GM12878 (cell line): ENCODE data around the gene PLEKHA7. TPM values are rescaled to one million over a fixed set of nuclear protein-coding genes. Genes with fewer than 3 reads are reported as not detected.

Source experiments
- ATAC-seq: fragments of 200-7000 bp; cut with Tn5 transposase; 3 replicates; pipeline ENCODE4 v1.9.1; 2020; ENCODE audit warnings: mild to moderate bottlenecking, moderate library complexity
- BruUV-seq: library from RNA; stranded (reverse); fragments of 400-500 nt; replicated peaks from 2 replicates; lab custom pipeline; 2021; lab: Mats Ljungman, UMichigan
- CTCF ChIA-PET: fragments of 300-600 bp; sonication (Branson Sonifier 250); formaldehyde crosslinking; extraction: SDS; loops from one replicate; lab custom pipeline; 2021; ENCODE audit warnings: inconsistent platforms; lab: Yijun Ruan, JAX
- POLR2A ChIA-PET: fragments of 350-600 bp; formaldehyde crosslinking; extraction: SDS; loops from one replicate; lab custom pipeline; 2021; ENCODE audit warnings: inconsistent platforms; lab: Charles Lee
- RAD21 ChIA-PET: fragments of 300-600 bp; sonication (Branson Sonifier 250); formaldehyde crosslinking; loops from one replicate; lab custom pipeline; 2023; ENCODE audit warnings: antibody characterized with exemption; ENCODE audit not compliant: unreplicated experiment; lab: Charles Lee
- SMC1A ChIA-PET: fragments of 300-600 bp; sonication (Branson Sonifier 250); formaldehyde crosslinking; loops from one replicate; lab custom pipeline; 2023; ENCODE audit not compliant: unreplicated experiment, uncharacterized antibody; lab: Charles Lee
- DNase-seq: peaks from one replicate; pipeline ENCODE4 v3.0.0-alpha.2; 2011; ENCODE audit warnings: low read depth, low spot score
- FAIRE-seq: peaks from 3 replicates; lab custom pipeline; 2011; peaks lifted over from hg19 to GRCh38; lab: Jason Lieb, UNC
- H2AFZ ChIP-seq: 2 replicates; pipeline ENCODE4 v1.6.0; 2011; ENCODE audit warnings: low read depth, low read length, control low read depth; ENCODE audit not compliant: control insufficient read depth
- H3K27ac ChIP-seq: 2 replicates; pipeline ENCODE4 v1.5.1; 2011; ENCODE audit warnings: control low read depth; ENCODE audit not compliant: control insufficient read depth, insufficient read depth
- H3K27me3 ChIP-seq, 2 experiments: replicated peaks in 1 of 2; 2 replicates each; pipeline versions ENCODE4 v1.6.0 to v1.6.1; 2011; ENCODE audit warnings: low read length in 1 of 2; ENCODE audit not compliant: control insufficient read depth in 2 of 2, insufficient read depth in 2 of 2
- H3K36me3 ChIP-seq, 2 experiments: 2 replicates each; pipeline ENCODE4 v1.5.1; 2011; ENCODE audit warnings: low read length in 1 of 2; ENCODE audit not compliant: control insufficient read depth in 2 of 2, insufficient read depth in 2 of 2
- H3K4me1 ChIP-seq: 2 replicates; pipeline ENCODE4 v1.6.1; 2011; ENCODE audit warnings: mild to moderate bottlenecking, low read length, moderate library complexity, mixed read lengths; ENCODE audit not compliant: control insufficient read depth, insufficient read depth
- H3K4me2 ChIP-seq: 2 replicates; pipeline ENCODE4 v1.6.0; 2011; ENCODE audit warnings: control low read depth; ENCODE audit not compliant: control insufficient read depth, insufficient read depth
- H3K4me3 ChIP-seq: fragments of 200-600 bp; sonication (generic); 2 replicates; pipeline ENCODE4 v1.5.1; 2016
- H3K79me2 ChIP-seq: 2 replicates; pipeline ENCODE4 v1.6.0; 2011; ENCODE audit warnings: low read length; ENCODE audit not compliant: control insufficient read depth, insufficient read depth
- H3K9ac ChIP-seq: 2 replicates; pipeline ENCODE4 v1.8.0; 2011; ENCODE audit warnings: low read length, control low read depth, mixed read lengths; ENCODE audit not compliant: control insufficient read depth, insufficient read depth
- H3K9me3 ChIP-seq: replicated peaks from 3 replicates; pipeline ENCODE4 v1.5.1; 2011; ENCODE audit warnings: mild to moderate bottlenecking, low read length; ENCODE audit not compliant: control insufficient read depth, insufficient read depth
- H4K20me1 ChIP-seq: 2 replicates; pipeline ENCODE4 v1.6.0; 2011; ENCODE audit not compliant: control insufficient read depth, insufficient read depth
- ATF2 ChIP-seq: IDR thresholded peaks from 2 replicates; pipeline ENCODE4 v1.6.1; 2012; ENCODE audit warnings: low read length, inconsistent platforms
- BRCA1 ChIP-seq: IDR thresholded peaks from 2 replicates; pipeline ENCODE4 v1.6.1; 2011; ENCODE audit warnings: low read depth, low read length, improper control_type of control experiment
- CTCF ChIP-seq, 3 experiments: IDR thresholded peaks in 2 of 3; conservative IDR thresholded peaks in 1 of 3; 2 replicates each; pipeline ENCODE4 v1.5.1; 2011; ENCODE audit warnings: low read depth in 3 of 3, low read length in 3 of 3, mild to moderate bottlenecking in 3 of 3, control low read depth in 2 of 3, moderate library complexity in 2 of 3, inconsistent platforms in 1 of 3, mixed read lengths in 1 of 3; ENCODE audit not compliant: control insufficient read depth in 2 of 3, insufficient read depth in 1 of 3; ENCODE audit errors: extremely low read depth in 1 of 3
- FOXM1 ChIP-seq: IDR thresholded peaks from 2 replicates; pipeline ENCODE4 v1.6.1; 2012; ENCODE audit warnings: low read depth, mild to moderate bottlenecking, inconsistent platforms, low read length, moderate library complexity
- HSF1 ChIP-seq: fragments of 150-350 bp; IDR thresholded peaks from 2 replicates; pipeline ENCODE4 v1.6.1; 2014; ENCODE audit warnings: mild to moderate bottlenecking, low read depth, low read length
- PKNOX1 ChIP-seq: fragments of 450-650 bp; IDR thresholded peaks from 2 replicates; pipeline ENCODE4 v1.6.1; 2016; ENCODE audit warnings: mild to moderate bottlenecking
- RAD21 ChIP-seq: IDR thresholded peaks from 2 replicates; pipeline ENCODE4 v1.6.1; 2011; ENCODE audit warnings: mild to moderate bottlenecking, low read depth, low read length, moderate library complexity; ENCODE audit not compliant: insufficient read depth
- REST ChIP-seq: IDR thresholded peaks from 2 replicates; pipeline ENCODE4 v1.6.1; 2012; ENCODE audit warnings: mild to moderate bottlenecking, low read depth, low read length
- SMC3 ChIP-seq: IDR thresholded peaks from 2 replicates; pipeline ENCODE4 v1.6.1; 2011; ENCODE audit warnings: low read length, improper control_type of control experiment, borderline replicate concordance
- SP1 ChIP-seq: IDR thresholded peaks from one replicate; pipeline ENCODE4 v1.6.1; 2011; ENCODE audit warnings: low read depth, low read length
- SUPT20H ChIP-seq: IDR thresholded peaks from 2 replicates; pipeline ENCODE4 v1.6.1; 2011; ENCODE audit warnings: low read depth, mild to moderate bottlenecking, low read length, moderate library complexity, borderline replicate concordance; ENCODE audit not compliant: control insufficient read depth
- WGBS: methylation state at CpG from one replicate; pipeline ENCODE4 v1.1.6; 2016; ENCODE audit warnings: low lambda C conversion rate; ENCODE audit not compliant: insufficient replicate concordance, insufficient coverage; ENCODE audit errors: missing lambda C conversion rate; 5-methylcytosine and 5-hydroxymethylcytosine counted together
- in situ Hi-C: fragments of 300-500 bp; cut with MboI; formaldehyde crosslinking; loops from 9 replicates; pipeline ENCODE4 v1.14.3; 2018; ENCODE audit warnings: mixed read lengths
- intact Hi-C: fragments of 100-400 bp; cut with micrococcal nuclease; formaldehyde crosslinking; loops from one replicate; pipeline ENCODE4 v1.14.2; 2022; ENCODE audit not compliant: unreplicated experiment
- polyA plus RNA-seq, 11 experiments: library from polyadenylated mRNA; depleted of rRNA in 4 of 11; unstranded in 6 of 11; stranded (reverse) in 5 of 11; fragments of >200 nt; fragmentation: Nextera tagmentation in 4 of 11; fragmentation: Illumina TruSeq in 1 of 11; extraction: Ambion mirVana in 4 of 11; extraction: Trizol in 1 of 11; gene quantifications; 1 replicate in 1 of 11; 2 replicates in 10 of 11; pipeline versions ENCODE4 v1.2.1 to v1.2.3, GENCODE V29; 2011 to 2016; ENCODE audit warnings: inconsistent platforms in 2 of 11, missing spikeins in 2 of 11, low read depth in 1 of 11
- total RNA-seq, 4 experiments: library from RNA; depleted of rRNA in 3 of 4; stranded (reverse); fragments of >200 nt in 3 of 4; fragmentation: Illumina TruSeq in 1 of 4; extraction: Trizol in 1 of 4; gene quantifications; 2 replicates each; pipeline versions ENCODE4 v1.2.1 to v1.2.3, GENCODE V29; 2013 to 2021

The PLEKHA7 gene
- total and polyA plus RNA-seq, 10 of the 15 experiments (the other 5 are each of a cell fraction or from before 2014, with no cell fraction given): 0.45 to 5.3 (median 2.1) TPM

- no peaks in the 10 kb centered on the region for H4K20me1 ChIP-seq
- FAIRE-seq (no peak), ATAC-seq (peak; percentile 89), DNase-seq (no peak)
- ChIA-PET SMC1A (interaction anchor here (0.8 to 1.4 kb wide), 5 partner anchors 13 to 157 kb away, joined by 3 to 4 read pairs (median 3); no protein-coding TSS in a partner anchor), RAD21 (interaction anchor here (0.8 to 6.2 kb wide), 2 partner anchors 32 to 275 kb away, joined by 4 to 32 read pairs; no protein-coding TSS in a partner anchor), POLR2A (no interaction called here), CTCF (interaction anchor here (0.6 to 7.1 kb wide), 27 partner anchors 9 to 277 kb away, joined by 3 to 59 read pairs (median 5); no protein-coding TSS in a partner anchor)
- BruUV-seq: no TSS peak
- 41% methylated on average over 17 of the region's 17 CpGs for WGBS
- H3K9ac ChIP-seq: no peak overlapping the region
- no peak overlapping the region for H3K27ac ChIP-seq
- H3K4me3 ChIP-seq: no peak overlapping the region
- no peaks in the 10 kb centered on the region for H3K4me1 ChIP-seq
- in situ Hi-C loops: no loop called here
- H3K79me2 ChIP-seq: no peaks in the 10 kb centered on the region
- no peaks in the 10 kb centered on the region for H3K9me3 ChIP-seq
- H3K36me3 ChIP-seq: no peaks in the 10 kb centered on the region
- no peak overlapping the region for H2AFZ ChIP-seq
- no peak overlapping the region for H3K4me2 ChIP-seq
- no peaks in the 10 kb centered on the region; a peak in 1 of 4 replicates for H3K27me3 ChIP-seq
- intact Hi-C loops: loop anchor here (10.0 kb wide), 1 partner anchor 136 kb away; no protein-coding TSS in a partner anchor
- TF ChIP-seq REST: no peak
- TF ChIP-seq ATF2: no peak
- TF ChIP-seq SUPT20H: no peak
- TF ChIP-seq SP1: no peak
- no peak for TF ChIP-seq PKNOX1
- TF ChIP-seq SMC3: peak; percentile 72
- TF ChIP-seq BRCA1: no peak
- no peak for TF ChIP-seq FOXM1
- no peak for TF ChIP-seq HSF1
- TF ChIP-seq CTCF (IDR thresholded peaks at IDR 0.05 in 2 of 3, conservative IDR thresholded peaks at IDR 0.05 in 1 of 3; ENCODE audit: control insufficient read depth in 2 of 3, extremely low read depth in 1 of 3, insufficient read depth in 1 of 3, low read depth in 3 of 3, low read length in 3 of 3): peak; percentile 89 to 99 (median 99)
- TF ChIP-seq RAD21: peak; percentile 69
Observed at GRCh38 chr11:16788141-16789062, 225.8 kb downstream of the PLEKHA7 start.
